ENCODE results near the gene SPTBN2.

Gene SPTBN2

GRCh38 chr11:66685276-66686099 lies 43.5 kb downstream of the SPTBN2 start:
- DNase-seq (ENCODE audit: low spot score) (no peak), FAIRE-seq (peak; percentile 74)

DNA sequence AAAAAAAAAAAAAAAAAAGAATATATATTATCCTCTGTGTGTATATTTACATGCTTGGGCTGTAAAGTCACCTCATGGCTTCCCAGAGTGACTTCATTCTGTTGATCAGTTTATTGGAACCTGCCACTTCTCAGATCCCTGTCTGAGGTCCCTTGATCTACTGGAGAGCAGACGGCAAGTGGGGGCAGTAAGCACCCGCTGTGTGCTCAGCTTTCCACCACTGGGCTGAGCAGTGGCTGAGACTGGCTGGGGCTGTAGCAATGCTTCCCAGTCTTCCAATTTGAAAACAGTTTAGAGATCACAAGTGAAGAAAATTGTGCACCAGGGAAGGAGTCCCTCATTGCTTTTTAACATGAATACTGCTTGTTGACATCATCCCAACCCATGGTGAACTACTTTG lies 44.4 kb downstream of the SPTBN2 start:
- FAIRE-seq: no peak
- DNase-seq (ENCODE audit: low spot score): no peak

DNA sequence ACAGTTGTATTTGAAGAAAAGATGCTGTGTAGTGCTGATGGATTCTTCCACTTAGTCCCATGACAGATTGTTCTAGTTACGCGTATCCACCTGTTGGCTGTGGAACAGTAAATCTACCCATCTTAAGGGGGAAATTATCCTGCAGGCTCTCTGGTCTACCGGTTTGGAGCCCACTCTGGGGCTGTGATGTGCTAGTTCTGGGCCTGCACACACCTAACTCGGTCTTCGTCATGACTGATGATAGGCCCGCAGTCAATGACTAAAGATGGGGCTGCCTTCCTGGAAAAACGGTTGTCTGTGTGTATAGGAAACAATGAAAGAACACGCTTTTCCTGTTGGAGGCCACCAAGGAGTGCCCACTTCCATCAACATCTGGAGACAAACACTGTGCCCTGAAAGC lies 45.1 kb downstream of the SPTBN2 start:
- FAIRE-seq (no peak), DNase-seq (ENCODE audit: low spot score) (no peak)

- DNase-seq (ENCODE audit: low spot score) (no peak), FAIRE-seq (no peak)
Observed at GRCh38 chr11:66680966-66681645, 47.9 kb downstream of the SPTBN2 start.

GRCh38 chr11:66677599-66678375 lies 51.2 kb downstream of the SPTBN2 start, which contains the start of gene RBM4B:
Gene RBM4B (minus strand): TSS chr11:66677887. CDS start chr11:66677079, 808 bp downstream.
- peak; percentile 97 for DNase-seq (ENCODE audit: low spot score)
- FAIRE-seq: no peak

GRCh38 chr11:66676931-66677598 lies 52.0 kb downstream of the SPTBN2 start:
- no peak for DNase-seq (ENCODE audit: low spot score)
- FAIRE-seq: no peak

GRCh38 chr11:66676282-66676919 lies 52.6 kb downstream of the SPTBN2 start:
- DNase-seq (ENCODE audit: low spot score) (no peak), FAIRE-seq (no peak)

DNA sequence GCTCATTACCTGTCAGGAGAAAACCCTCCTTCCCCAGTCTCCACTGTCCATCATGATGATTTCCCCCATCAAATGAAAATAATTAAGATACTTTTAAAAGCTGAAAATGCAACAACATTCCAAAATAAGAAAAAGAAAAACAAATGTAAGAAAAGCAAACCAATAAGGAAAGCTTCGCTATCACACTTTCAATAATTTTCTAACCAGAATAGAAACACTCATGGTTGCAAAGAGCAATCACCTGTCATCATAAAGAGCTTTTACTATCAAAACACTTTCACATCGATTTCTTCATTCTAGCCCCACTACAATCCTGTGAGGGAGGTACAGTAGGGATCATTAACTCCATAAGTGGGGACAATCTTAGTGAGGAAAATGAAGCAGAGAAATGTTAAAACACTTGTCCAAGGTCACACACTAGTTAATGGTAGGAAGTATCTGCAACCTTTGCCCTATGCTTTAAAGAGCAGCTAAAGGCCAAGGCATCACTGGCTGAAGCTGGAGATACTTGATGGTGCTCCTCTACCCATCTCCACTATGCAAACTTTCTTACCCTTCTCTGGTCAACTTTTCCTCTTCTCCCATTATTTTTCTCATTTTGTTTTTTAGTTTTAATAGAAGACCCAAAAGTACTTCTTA lies 53.9 kb downstream of the SPTBN2 start:
- FAIRE-seq (no peak), DNase-seq (ENCODE audit: low spot score) (no peak)

DNA sequence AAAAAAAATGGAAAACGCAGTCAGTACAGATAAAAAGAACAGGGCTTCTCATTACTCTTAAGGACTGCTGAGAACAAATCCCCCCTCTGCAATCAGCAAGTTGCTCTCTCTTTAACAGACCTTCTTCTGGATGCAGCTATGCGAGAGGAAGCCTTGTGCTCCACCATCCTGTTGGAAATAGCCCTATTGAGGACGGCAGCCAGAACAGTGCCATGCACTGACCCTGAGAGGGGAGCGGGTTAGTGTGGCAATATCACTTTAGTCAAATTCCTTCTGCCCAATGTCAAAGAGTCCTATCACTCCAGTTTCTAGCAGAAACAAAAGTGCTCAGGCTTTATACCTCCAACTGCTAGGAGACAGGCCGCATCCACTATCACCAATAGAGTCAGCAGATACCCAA lies 58.2 kb downstream of the SPTBN2 start:
- DNase-seq (ENCODE audit: low spot score) (no peak), FAIRE-seq (no peak)

DNA sequence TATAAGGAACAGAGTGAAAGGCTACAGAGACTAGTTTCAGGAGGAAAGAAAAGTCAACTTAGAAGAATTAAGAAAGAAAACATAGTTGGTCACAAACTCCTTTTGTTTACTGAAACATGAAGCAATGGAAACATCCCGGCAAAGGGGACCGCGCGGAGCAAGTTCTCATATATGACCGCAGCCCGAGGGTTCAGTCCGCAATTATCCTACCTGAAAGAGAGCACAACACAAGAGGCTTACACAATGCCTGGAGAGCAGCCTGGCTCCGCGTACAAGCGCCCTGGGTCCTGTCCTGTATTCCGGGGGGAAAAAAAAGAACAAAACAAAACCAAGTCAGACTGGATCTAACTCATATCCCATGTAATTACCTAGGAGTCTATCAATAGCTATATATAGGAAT lies 63.6 kb downstream of the SPTBN2 start:
- DNase-seq (ENCODE audit: low spot score) (no peak), FAIRE-seq (no peak)

DNA sequence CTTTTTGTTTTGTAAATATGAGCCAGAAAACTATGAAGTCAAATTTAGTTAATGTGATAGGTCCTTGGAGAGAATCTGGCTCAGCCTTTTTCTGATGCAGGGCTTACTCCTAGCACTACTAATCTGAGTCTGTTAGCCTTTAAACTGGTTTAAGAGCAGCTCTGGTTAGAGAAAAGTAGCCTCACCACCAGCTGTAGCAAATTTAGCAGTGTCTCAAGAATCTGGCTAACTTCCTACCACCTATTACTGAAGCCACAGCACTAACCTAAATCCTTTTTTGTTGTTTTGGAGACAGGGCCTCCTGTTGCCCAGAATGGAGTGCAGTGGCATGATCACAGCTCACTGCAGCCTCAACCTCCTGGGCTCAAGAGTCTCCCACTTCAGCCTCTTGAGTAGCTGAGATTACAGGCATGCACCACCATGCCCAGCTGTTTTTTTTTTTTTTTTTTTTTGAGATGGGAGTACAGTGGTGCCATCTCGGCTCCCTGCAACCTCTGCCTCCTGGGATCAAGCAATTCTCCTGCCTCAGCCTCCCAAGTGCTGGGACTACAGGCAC lies 65.2 kb downstream of the SPTBN2 start:
- FAIRE-seq (no peak), DNase-seq (ENCODE audit: low spot score) (no peak)

DNA sequence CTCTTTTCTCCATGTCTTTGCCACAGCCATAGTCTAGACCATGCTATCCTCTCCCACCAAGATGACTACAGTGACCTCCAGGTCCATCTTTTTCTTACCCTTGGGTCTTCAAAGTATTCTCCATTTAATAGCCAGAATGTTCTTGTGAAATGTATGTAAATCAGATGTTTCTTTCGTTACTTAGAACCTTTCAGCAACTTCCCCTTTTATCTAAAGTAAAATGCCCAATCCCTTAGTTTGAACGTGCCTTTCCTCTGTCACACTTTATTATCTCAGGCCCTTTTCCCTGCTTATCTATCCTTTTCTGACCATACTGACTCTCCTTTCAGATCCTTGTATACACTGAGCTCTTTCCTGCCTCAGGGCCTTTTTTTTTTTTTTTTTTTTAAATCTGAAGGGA lies 69.3 kb downstream of the SPTBN2 start:
- DNase-seq (ENCODE audit: low spot score): no peak
- no peak for FAIRE-seq

DNA sequence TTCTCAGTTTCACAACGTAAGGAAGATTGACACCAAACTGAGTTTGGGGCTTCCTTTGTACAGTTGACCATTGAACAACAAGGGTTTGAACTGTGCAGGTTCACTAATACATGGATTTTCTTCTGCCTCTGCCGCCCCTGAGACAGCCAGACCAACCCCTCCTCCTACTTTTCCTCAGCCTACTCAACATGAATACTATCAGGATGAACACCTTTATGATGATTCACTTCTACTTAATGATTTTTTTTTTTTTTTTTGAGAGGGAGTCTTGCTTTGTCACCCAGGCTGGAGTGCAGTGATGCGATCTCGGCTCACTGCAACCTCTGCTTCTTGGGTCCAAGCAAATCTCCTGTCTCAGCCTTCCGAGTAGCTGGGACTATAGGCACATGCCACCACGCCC lies 75.9 kb downstream of the SPTBN2 start:
- FAIRE-seq: no peak
- DNase-seq (ENCODE audit: low spot score): no peak

GRCh38 chr11:66652651-66653050 lies 76.4 kb downstream of the SPTBN2 start:
- no peak for DNase-seq (ENCODE audit: low spot score)
- FAIRE-seq: no peak

DNA sequence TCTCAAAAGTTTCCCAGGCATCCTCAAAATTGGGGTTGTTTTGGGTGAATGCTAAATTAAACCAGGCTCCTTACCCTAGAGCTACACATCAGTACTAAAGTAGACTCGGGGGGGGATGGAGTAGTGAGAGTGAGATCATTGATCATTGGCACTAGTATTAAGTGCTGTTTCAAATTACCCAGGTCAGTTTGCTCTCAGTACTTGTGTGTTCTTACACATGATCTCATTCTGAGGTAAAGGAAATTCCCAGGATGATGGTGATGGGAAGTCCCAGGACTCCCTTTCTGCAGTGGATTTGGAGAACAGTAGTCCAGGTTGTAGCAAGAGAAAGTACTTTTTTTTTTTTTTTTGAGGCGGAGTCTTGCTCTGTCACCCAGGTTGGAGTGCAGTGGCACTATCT lies 78.0 kb downstream of the SPTBN2 start:
- no peak for DNase-seq (ENCODE audit: low spot score)
- no peak for FAIRE-seq

- DNase-seq (ENCODE audit: low spot score): no peak
- no peak for FAIRE-seq
Observed at GRCh38 chr11:66649903-66650302, 79.1 kb downstream of the SPTBN2 start.

- DNase-seq (ENCODE audit: low spot score): no peak
- FAIRE-seq: no peak
Observed at GRCh38 chr11:66646828-66647227, 82.2 kb downstream of the SPTBN2 start.

DNA sequence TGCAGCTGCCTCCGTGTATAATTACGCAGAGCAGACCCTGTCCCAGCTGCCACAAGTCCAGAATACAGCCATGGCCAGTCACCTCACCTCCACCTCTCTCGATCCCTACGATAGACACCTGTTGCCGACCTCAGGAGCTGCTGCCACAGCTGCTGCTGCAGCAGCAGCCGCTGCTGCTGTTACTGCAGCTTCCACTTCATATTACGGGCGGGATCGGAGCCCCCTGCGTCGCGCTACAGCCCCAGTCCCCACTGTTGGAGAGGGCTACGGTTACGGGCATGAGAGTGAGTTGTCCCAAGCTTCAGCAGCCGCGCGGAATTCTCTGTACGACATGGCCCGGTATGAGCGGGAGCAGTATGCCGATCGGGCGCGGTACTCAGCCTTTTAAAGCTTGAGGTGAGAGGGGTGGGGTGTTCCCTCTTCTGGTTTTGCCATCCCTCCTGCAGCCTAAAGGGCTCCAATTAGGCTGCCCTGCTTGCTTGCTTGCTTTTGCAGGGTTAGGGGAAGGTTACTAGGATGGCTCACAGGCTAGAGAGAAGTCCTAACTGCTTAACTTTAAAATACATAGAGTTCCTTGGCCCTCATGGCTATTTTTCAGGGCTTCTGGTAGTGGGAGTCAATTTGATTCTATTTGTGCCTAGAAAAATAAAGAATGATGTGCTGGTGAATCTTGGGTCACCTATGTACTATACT lies 85.1 kb downstream of the SPTBN2 start:
- DNase-seq (ENCODE audit: low spot score) (no peak), FAIRE-seq (no peak)

DNA sequence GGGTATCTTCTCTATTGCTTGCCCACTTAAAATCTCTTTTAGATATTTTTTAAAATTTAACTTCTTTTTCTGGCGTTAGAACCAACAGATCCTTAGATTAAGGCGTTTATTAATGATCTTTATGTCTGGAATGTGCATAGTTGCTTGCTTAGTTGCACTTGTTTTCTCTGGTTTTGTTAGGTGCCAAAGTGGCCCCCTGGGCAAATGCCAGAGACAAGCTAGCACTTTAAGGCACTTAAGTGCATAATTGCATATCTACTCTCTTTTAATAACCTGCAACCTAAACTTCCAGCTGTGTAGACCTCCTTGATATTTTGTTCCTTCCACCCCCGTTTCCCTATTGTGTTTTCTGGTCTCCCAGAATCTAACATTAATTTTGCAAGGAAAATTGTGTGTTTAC lies 87.2 kb downstream of the SPTBN2 start:
- FAIRE-seq: no peak
- no peak for DNase-seq (ENCODE audit: low spot score)

All from urothelium cell line (cell line).